PC-9 (cell line): ENCODE data around the gene GOLGA6A. TPM values are rescaled to one million over a fixed set of nuclear protein-coding genes. Genes with fewer than 3 reads are reported as not detected.

Source experiments
- BruUV-seq: library from RNA; stranded (reverse); fragments of 400-500 nt; replicated peaks from 2 replicates; lab custom pipeline; 2021; lab: Mats Ljungman, UMichigan
- CTCF ChIA-PET: fragments of 300-600 bp; sonication (Branson Sonifier 250); formaldehyde crosslinking; loops from one replicate; lab custom pipeline; 2022; ENCODE audit warnings: antibody characterized with exemption; lab: Charles Lee
- POLR2A ChIA-PET: fragments of 300-600 bp; sonication (Branson Sonifier 250); formaldehyde crosslinking; loops from one replicate; lab custom pipeline; 2022; ENCODE audit warnings: antibody characterized with exemption; ENCODE audit not compliant: unreplicated experiment; lab: Charles Lee
- DNase-seq, 2 experiments: peaks; one replicate each; pipeline versions ENCODE4 v3.0.0 to v3.0.0-alpha.2; 2015 to 2022; ENCODE audit warnings: mixed read lengths in 1 of 2
- H2AFZ ChIP-seq: fragments of 200-600 bp; sonication (generic); 2 replicates; pipeline ENCODE4 v1.8.1; 2017; ENCODE audit warnings: antibody characterized with exemption
- H3F3A ChIP-seq: fragments of 200-600 bp; sonication (generic); 2 replicates; pipeline ENCODE4 v1.8.1; 2017; ENCODE audit warnings: antibody characterized with exemption, mild to moderate bottlenecking, low read depth; ENCODE audit not compliant: insufficient read depth
- H3K27ac ChIP-seq: fragments of 200-600 bp; sonication (generic); 2 replicates; pipeline ENCODE4 v1.6.1; 2016; ENCODE audit warnings: mixed run types
- H3K27me3 ChIP-seq: fragments of 200-600 bp; sonication (generic); 2 replicates; pipeline ENCODE4 v1.6.1; 2016; ENCODE audit warnings: low read depth, mixed run types; ENCODE audit not compliant: insufficient read depth
- H3K36me3 ChIP-seq: fragments of 200-600 bp; sonication (generic); 2 replicates; pipeline ENCODE4 v1.6.1; 2016; ENCODE audit warnings: low read depth, mixed run types
- H3K4me1 ChIP-seq: fragments of 200-600 bp; sonication (generic); replicated peaks from 2 replicates; pipeline ENCODE4 v1.6.1; 2016; ENCODE audit warnings: mixed run types; ENCODE audit not compliant: insufficient read depth
- H3K4me2 ChIP-seq: fragments of 200-600 bp; sonication (generic); 2 replicates; pipeline ENCODE4 v1.6.1; 2017; ENCODE audit warnings: mixed run types
- H3K4me3 ChIP-seq: fragments of 200-600 bp; sonication (generic); 2 replicates; pipeline ENCODE4 v1.6.1; 2016; ENCODE audit warnings: mixed run types
- H3K79me2 ChIP-seq: fragments of 200-600 bp; sonication (generic); 2 replicates; pipeline ENCODE4 v1.6.1; 2017; ENCODE audit warnings: low read depth, mixed run types
- H3K9me2 ChIP-seq: fragments of 200-600 bp; sonication (generic); 2 replicates; pipeline ENCODE4 v1.8.1; 2017; ENCODE audit warnings: mild to moderate bottlenecking; ENCODE audit not compliant: insufficient read depth
- H3K9me3 ChIP-seq: fragments of 200-600 bp; sonication (generic); 2 replicates; pipeline ENCODE4 v1.8.1; 2016; ENCODE audit warnings: low read depth; ENCODE audit not compliant: insufficient read depth
- H4K20me1 ChIP-seq: fragments of 200-600 bp; sonication (generic); 2 replicates; pipeline ENCODE4 v1.8.1; 2017; ENCODE audit not compliant: insufficient read depth
- CTCF ChIP-seq: fragments of 200-600 bp; sonication (generic); conservative IDR thresholded peaks from 2 replicates; pipeline ENCODE4 v1.6.1; 2017; ENCODE audit warnings: mixed run types, antibody characterized with exemption, mild to moderate bottlenecking, moderate library complexity
- EZH2 ChIP-seq: fragments of 200-600 bp; sonication (generic); IDR thresholded peaks from 2 replicates; pipeline ENCODE4 v1.8.0; 2017; ENCODE audit warnings: antibody characterized with exemption, low read depth
- intact Hi-C: fragments of 100-400 bp; cut with micrococcal nuclease; formaldehyde crosslinking; loops from one replicate; pipeline ENCODE4 v1.10.0; 2022; ENCODE audit not compliant: unreplicated experiment
- total RNA-seq: library from RNA; stranded (reverse); gene quantifications from 2 replicates; pipeline ENCODE4 v1.2.3, GENCODE V29; 2021

The GOLGA6A gene
- total RNA-seq, 1 experiment from 2014 or later = not detected

GRCh38 chr15:74055804-74056203, 26.5 kb downstream of the GOLGA6A start:
- Histone ChIP-seq H2AFZ (no peak overlapping the region), H3K4me3 (no peak overlapping the region), H3K79me2 (no peaks in the 10 kb centered on the region), H3F3A (peaks cover 14% of the 10 kb centered on the region), H3K4me2 (no peak overlapping the region), H3K9me2 (no peaks in the 10 kb centered on the region), H3K4me1 (peaks cover 22% of the 10 kb centered on the region), H3K27me3 (no peaks in the 10 kb centered on the region), H3K27ac (no peak overlapping the region), H3K9me3 (no peaks in the 10 kb centered on the region), H4K20me1 (no peaks in the 10 kb centered on the region), H3K36me3 (no peaks in the 10 kb centered on the region)
- BruUV-seq = no TSS peak
- CTCF ChIA-PET = interaction anchor here (0.6 to 0.7 kb wide), 2 partner anchors 83 to 467 kb away, joined by 5 to 17 read pairs; no protein-coding TSS in a partner anchor
- TF ChIP-seq CTCF = no peak
- no peak for TF ChIP-seq EZH2
- intact Hi-C loops = loop anchor here (2.0 kb wide), 2 partner anchors 71 to 267 kb away; no protein-coding TSS in a partner anchor
- no peak for DNase-seq
- POLR2A ChIA-PET = interaction anchor here (0.6 kb wide), 1 partner anchor 385 kb away, joined by 4 read pairs; no protein-coding TSS in a partner anchor

GRCh38 chr15:74053941-74054529, 28.3 kb downstream of the GOLGA6A start:
- H3K4me3 ChIP-seq = no peak overlapping the region
- no peaks in the 10 kb centered on the region for H3K27me3 ChIP-seq
- H3K27ac ChIP-seq = no peak overlapping the region
- H3K9me2 ChIP-seq = no peaks in the 10 kb centered on the region
- peak overlapping the region; percentile 47 for H3K4me2 ChIP-seq
- intact Hi-C loops = loop anchor here (2.0 to 5.0 kb wide), 4 partner anchors 72 to 318 kb away; no protein-coding TSS in a partner anchor
- peaks cover 38% of the 10 kb centered on the region for H3K4me1 ChIP-seq
- no peaks in the 10 kb centered on the region for H3K9me3 ChIP-seq
- POLR2A ChIA-PET = no interaction called here
- TF ChIP-seq CTCF (peak; percentile 57), EZH2 (no peak)
- DNase-seq = peak; percentile 46 to 64
- no peaks in the 10 kb centered on the region for H3K79me2 ChIP-seq
- no peak overlapping the region for H2AFZ ChIP-seq
- CTCF ChIA-PET = interaction anchor here (0.6 to 1.2 kb wide), 7 partner anchors 17 to 267 kb away, joined by 3 to 13 read pairs (median 5); no protein-coding TSS in a partner anchor
- no peaks in the 10 kb centered on the region for H3K36me3 ChIP-seq
- BruUV-seq = no TSS peak
- H4K20me1 ChIP-seq = no peaks in the 10 kb centered on the region
- peaks cover 29% of the 10 kb centered on the region for H3F3A ChIP-seq

- no peak overlapping the region for H3K4me3 ChIP-seq
These were observed 28.8 kb downstream of the GOLGA6A start for GRCh38 chr15:74053517-74053916.

More at GRCh38 chr15:74053517-74053916, 28.8 kb downstream of the GOLGA6A start:
- Histone ChIP-seq H3K9me3 (no peaks in the 10 kb centered on the region), H3K36me3 (no peaks in the 10 kb centered on the region), H3K79me2 (no peaks in the 10 kb centered on the region), H3K9me2 (no peaks in the 10 kb centered on the region), H3K4me1 (peaks cover 38% of the 10 kb centered on the region), H3F3A (peaks cover 29% of the 10 kb centered on the region), H3K4me2 (no peak overlapping the region), H4K20me1 (no peaks in the 10 kb centered on the region), H3K27ac (no peak overlapping the region), H2AFZ (no peak overlapping the region), H3K27me3 (no peaks in the 10 kb centered on the region)
- BruUV-seq = no TSS peak
- CTCF ChIA-PET = interaction anchor here (0.6 to 1.0 kb wide), 4 partner anchors 16 to 511 kb away, joined by 3 to 12 read pairs (median 7); no protein-coding TSS in a partner anchor
- intact Hi-C loops = loop anchor here (5.0 kb wide), 2 partner anchors 71 to 319 kb away; no protein-coding TSS in a partner anchor
- POLR2A ChIA-PET = no interaction called here
- no peak for TF ChIP-seq EZH2
- no peak for TF ChIP-seq CTCF
- no peak for DNase-seq
